Spleen (tissue), 11 donors: ENCODE results near the gene BHMT. TPM values are rescaled to one million over a fixed set of nuclear protein-coding genes. Genes with fewer than 3 reads are reported as not detected.

Experiments used
- DNase-seq: peaks from one replicate; pipeline ENCODE4 v3.0.0-alpha.2; 2020
- H3K27ac ChIP-seq, 8 donors: fragments of 200-600 bp; sonication (generic) in 7 of 8; 1 replicate in 4 of 8; 2 replicates in 4 of 8; pipeline versions ENCODE4 v1.5.0 to v1.8.0; 2016 to 2021; ENCODE audit warnings: inconsistent platforms in 4 of 8, mild to moderate bottlenecking in 4 of 8, moderate library complexity in 1 of 8
- H3K27me3 ChIP-seq, 7 donors: fragments of 200-600 bp; sonication (generic) in 6 of 7; replicated peaks in 1 of 7; 1 replicate in 4 of 7; 2 replicates in 3 of 7; pipeline versions ENCODE4 v1.5.0 to v1.8.0; 2016 to 2021; ENCODE audit warnings: inconsistent platforms in 3 of 7, mild to moderate bottlenecking in 1 of 7
- H3K36me3 ChIP-seq, 6 donors: fragments of 200-600 bp; sonication (generic) in 5 of 6; 1 replicate in 4 of 6; 2 replicates in 2 of 6; pipeline versions ENCODE4 v1.5.0 to v1.8.0; 2016 to 2021; ENCODE audit warnings: inconsistent platforms in 2 of 6
- H3K4me1 ChIP-seq, 6 donors: fragments of 200-600 bp; sonication (generic) in 5 of 6; 1 replicate in 3 of 6; 2 replicates in 3 of 6; pipeline versions ENCODE4 v1.5.0 to v1.8.0; 2016 to 2021; ENCODE audit warnings: inconsistent platforms in 3 of 6
- H3K4me3 ChIP-seq, 8 donors: fragments of 200-600 bp; sonication (generic) in 7 of 8; 1 replicate in 4 of 8; 2 replicates in 4 of 8; pipeline versions ENCODE4 v1.5.0 to v1.8.0; 2016 to 2021; ENCODE audit warnings: inconsistent platforms in 4 of 8, mild to moderate bottlenecking in 4 of 8, moderate library complexity in 2 of 8
- H3K9me3 ChIP-seq, 8 donors: fragments of 200-600 bp; sonication (generic) in 7 of 8; 1 replicate in 4 of 8; 2 replicates in 4 of 8; pipeline versions ENCODE4 v1.5.0 to v1.8.0; 2016 to 2021; ENCODE audit warnings: inconsistent platforms in 4 of 8
- CTCF ChIP-seq, 11 experiments: fragments of 200-600 bp in 7 of 11; fragments of 450-650 bp in 4 of 11; sonication (generic) in 4 of 11; IDR thresholded peaks in 8 of 11; conservative IDR thresholded peaks in 3 of 11; 1 replicate in 7 of 11; 2 replicates in 4 of 11; pipeline versions ENCODE4 v1.4.0 to v1.8.0; 2016 to 2021; ENCODE audit warnings: antibody characterized with exemption in 11 of 11, inconsistent platforms in 4 of 11, mild to moderate bottlenecking in 1 of 11
- POLR2A ChIP-seq, 3 donors: fragments of 450-650 bp; IDR thresholded peaks; one replicate each; pipeline ENCODE4 v1.5.1; 2017; ENCODE audit warnings: antibody characterized with exemption in 3 of 3, mild to moderate bottlenecking in 1 of 3
- POLR2AphosphoS5 ChIP-seq, 3 donors: sonication (generic); formaldehyde crosslinking; IDR thresholded peaks; one replicate each; pipeline ENCODE4 v1.5.1; 2017; ENCODE audit warnings: antibody characterized with exemption in 3 of 3
- WGBS, 5 donors: extraction: QIAGEN DNeasy Blood & Tissue Kit in 3 of 5; methylation state at CpG; one replicate each; pipeline versions ENCODE4 v1.1.5 to v1.1.7; 2013 to 2018; 5-methylcytosine and 5-hydroxymethylcytosine counted together
- intact Hi-C: fragments of 100-400 bp; cut with DNase I; formaldehyde crosslinking; loops from one replicate; pipeline ENCODE4 v1.15.0; 2023; ENCODE audit warnings: low total_unique reads
- polyA plus RNA-seq, 3 donors: library from polyadenylated mRNA; stranded (reverse); fragments of 200-250 nt; gene quantifications; one replicate each; pipeline ENCODE4 v1.2.1, GENCODE V29; 2013
- small RNA-seq, 4 donors: library from RNA; depleted of rRNA; stranded (forward); fragments of <200 nt; gene quantifications; one replicate each; pipeline ENCODE3, GENCODE V24; 2016
- total RNA-seq, 7 donors: library from RNA; depleted of rRNA in 3 of 7; stranded (reverse); fragments of >200 nt in 3 of 7; fragmentation: NEBNext Ultra II Directional in 4 of 7; extraction: Animal tissue kit (Norgen Biotek cat#: 25700) in 4 of 7; gene quantifications; one replicate each; pipeline versions ENCODE4 v1.1.0 to v1.2.1, GENCODE V29; 2016 to 2021
- donor health status: healthy with polysubstance abuse.
- donor health status: DM: no; HTN: no; CAD: no; lungs with moderate emphysema.
- donor health status: DM: no; HTN: no; CAD: no.
- donor health status: Bipolar disorder and iron deficiency.
- donor health status: healthy.
- donor health status: DM: no; HTN: no; CAD: no.
- donor health status: DM: yes; HTN: yes; CAD: no.

Gene BHMT
- total and polyA plus RNA-seq, 10 donors, result not detected

- H3K27ac ChIP-seq, result no peak overlapping the region
- no peaks in the 10 kb centered on the region for H3K36me3 ChIP-seq
- no peak for DNase-seq
- no peaks in the 10 kb centered on the region for H3K4me1 ChIP-seq
- TF ChIP-seq CTCF (IDR thresholded peaks at IDR 0.05 in 8 of 11, conservative IDR thresholded peaks at IDR 0.05 in 3 of 11), result no peak
- no peak for TF ChIP-seq POLR2AphosphoS5 (IDR thresholded peaks at IDR 0.05)
- TF ChIP-seq POLR2A (IDR thresholded peaks at IDR 0.05), result no peak
- intact Hi-C loops, result no loop called here
- 85 to 100% (median 94%) methylated on average over 1 of the region's 1 CpG for WGBS, 5 donors
- H3K27me3 ChIP-seq, result no peaks in the 10 kb centered on the region
- no peak overlapping the region for H3K4me3 ChIP-seq
- no peaks in the 10 kb centered on the region for H3K9me3 ChIP-seq
Observed at GRCh38 chr5:79181419-79182022, 69.9 kb downstream of the BHMT start.

Small RNA genes within 50 kb of the gene (small RNA-seq; reads per million reads assigned to genes)
- 0 to 0.07 (median 0) reads per million in 4 donors for gene RNY3P1

Other genes with a start within 250 kb of the BHMT start
- 10 to 100 TPM in 5 of 7 donors, 1 to 10 TPM in 2; 9.1 to 18.5 (median 12.8) TPM for gene ARSB, start 126.5 kb upstream of the BHMT start, total RNA-seq
- 1 to 10 TPM; 1.1 to 2.2 (median 1.6) TPM for gene ARSB, start 126.5 kb upstream of the BHMT start, polyA plus RNA-seq
- 1 to 10 TPM in 2 of 7 donors, under 1 TPM in 3, not detected in 2; 0.34 to 1.4 (median 0.60) TPM for gene DMGDH, start 42.1 kb upstream of the BHMT start, total RNA-seq
- gene DMGDH, start 42.1 kb upstream of the BHMT start, polyA plus RNA-seq, result under 1 TPM; 0.06 to 0.20 (median 0.13) TPM
- 1 to 10 TPM in 3 of 7 donors, under 1 TPM in 3, not detected in 1; 0.35 to 2.6 (median 0.84) TPM for gene BHMT2, start 42.0 kb upstream of the BHMT start, total RNA-seq
- under 1 TPM; 0.17 to 0.78 (median 0.42) TPM for gene BHMT2, start 42.0 kb upstream of the BHMT start, polyA plus RNA-seq
- 10 to 100 TPM in 6 of 7 donors, 1 to 10 TPM in 1; 7.8 to 19.6 (median 12.5) TPM for gene JMY, start 124.3 kb downstream of the BHMT start, total RNA-seq
- gene JMY, start 124.3 kb downstream of the BHMT start, polyA plus RNA-seq, result 1 to 10 TPM; 2.0 to 2.5 (median 2.5) TPM